ENCODE data around the gene NCKAP5. TPM values are rescaled to one million over a fixed set of nuclear protein-coding genes. Genes with fewer than 3 reads are reported as not detected.

The NCKAP5 gene
- total and polyA plus RNA-seq, 2 of the 8 experiments (the other 6 are each of a cell fraction or from before 2014, with no cell fraction given) = 0.27 to 0.86 TPM

DNA sequence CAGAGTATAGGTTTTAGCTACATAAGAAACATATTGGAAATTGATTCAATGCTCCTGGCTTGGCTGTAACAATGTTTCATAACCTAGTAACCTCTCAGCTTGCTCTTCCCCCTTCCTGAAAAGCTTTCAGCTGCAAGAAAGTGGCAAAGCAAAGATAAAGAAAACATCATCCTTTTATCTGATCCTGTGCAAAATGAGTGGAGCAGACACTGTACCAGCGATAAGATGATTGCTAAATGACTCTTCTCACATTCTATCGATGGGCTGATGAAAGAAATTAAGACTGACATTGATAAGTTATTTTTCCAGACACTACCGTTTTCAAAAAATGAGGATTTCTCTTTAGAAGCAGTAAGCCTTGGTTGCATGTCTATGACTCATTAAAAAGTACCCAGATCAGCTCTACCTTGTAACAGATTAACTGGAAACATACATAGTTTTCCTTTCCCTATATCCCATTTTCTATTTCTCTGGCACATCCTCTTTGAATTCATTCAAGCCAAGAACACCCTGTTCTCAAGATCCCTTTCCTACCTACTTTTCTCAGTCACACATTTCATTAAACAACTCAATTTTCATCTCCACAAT is 811.2 kb downstream of the NCKAP5 start:
- H2AK5ac ChIP-seq (ENCODE audit: low read depth, low read length) = no peak overlapping the region
- POLR2A ChIA-PET (ENCODE audit: partially characterized antibody) = no interaction called here
- no peak overlapping the region for H2AFZ ChIP-seq (ENCODE audit: low read length)
- no peak overlapping the region for H3K4ac ChIP-seq (replicated peaks; ENCODE audit: insufficient read length, low read depth, low read length)
- no peak overlapping the region for H4K8ac ChIP-seq (ENCODE audit: extremely low read depth, insufficient read depth, low read length)
- H3K9me3 ChIP-seq (ENCODE audit: insufficient read depth in 2 of 2, low read depth in 1 of 2, low read length in 1 of 2) = no peaks in the 10 kb centered on the region
- H2BK15ac ChIP-seq (ENCODE audit: low read length) = no peak overlapping the region
- no peaks in the 10 kb centered on the region for H3K79me1 ChIP-seq (ENCODE audit: low read depth, low read length)
- H3K56ac ChIP-seq (replicated peaks; ENCODE audit: insufficient read length, low read depth, low read length) = no peak overlapping the region
- WGBS, 2 experiments (ENCODE audit: extremely low coverage in 1 of 2, insufficient coverage in 1 of 2, insufficient read length in 1 of 2, insufficient replicate concordance in 2 of 2, low coverage in 1 of 2, low lambda C conversion rate in 2 of 2, missing lambda C conversion rate in 1 of 2) = 89% methylated on average over 3 of the region's 3 CpGs; no CpG with 5 or more reads in 1 of the 2 experiments
- CTCF ChIA-PET (ENCODE audit: partially characterized antibody) = interaction anchor here (1.2 kb wide), 1 partner anchor 10 kb away, joined by 3 read pairs; no protein-coding TSS in a partner anchor
- no peak overlapping the region for H2BK120ac ChIP-seq (replicated peaks; ENCODE audit: low read depth, low read length)
- no peak overlapping the region for H3K14ac ChIP-seq (ENCODE audit: insufficient read length)
- H3K79me2 ChIP-seq (ENCODE audit: control insufficient read depth in 1 of 2, insufficient read depth in 2 of 2, low read length in 2 of 2) = no peaks in the 10 kb centered on the region
- H2BK20ac ChIP-seq (ENCODE audit: low read length) = no peak overlapping the region
- peaks cover 0 to 4% (median 0%) of the 10 kb centered on the region in 4 experiments; a peak in 1 of 7 replicates for H3K4me1 ChIP-seq (replicated peaks in 1 of 4; ENCODE audit: control insufficient read depth in 3 of 4, insufficient read depth in 4 of 4, low read length in 3 of 4)
- no peak overlapping the region for H2BK12ac ChIP-seq (ENCODE audit: low read depth, low read length)
- no peak overlapping the region for H3K9ac ChIP-seq (replicated peaks in 1 of 4; ENCODE audit: extremely low read depth in 1 of 4, low read depth in 3 of 4, low read length in 3 of 4)
- FAIRE-seq (no peak), DNase-seq (ENCODE audit: low read depth in 1 of 2, low spot score in 2 of 2) (no peak)
- no peaks in the 10 kb centered on the region for H3K23me2 ChIP-seq (ENCODE audit: low read depth, low read length)
- H3K4me3 ChIP-seq (ENCODE audit: extremely low read depth in 1 of 4, insufficient read depth in 2 of 4, low read depth in 3 of 4, low read length in 4 of 4) = no peak overlapping the region
- no peaks in the 10 kb centered on the region for H3K36me3 ChIP-seq (ENCODE audit: control insufficient read depth in 2 of 4, insufficient read depth in 4 of 4, low read length in 3 of 4)
- H3K27ac ChIP-seq (ENCODE audit: low read depth, low read length) = no peak overlapping the region
- H3K23ac ChIP-seq (ENCODE audit: insufficient read length) = no peak overlapping the region
- H4K20me1 ChIP-seq (replicated peaks in 1 of 2; ENCODE audit: control insufficient read depth in 1 of 2, insufficient read depth in 2 of 2, low read length in 2 of 2) = no peaks in the 10 kb centered on the region
- H3K18ac ChIP-seq (ENCODE audit: extremely low read depth, low read length) = no peak overlapping the region
- no peak overlapping the region for H2BK5ac ChIP-seq (ENCODE audit: low read depth, low read length)
- no peak overlapping the region for H4K91ac ChIP-seq (replicated peaks; ENCODE audit: insufficient read length, low read length)
- H3K27me3 ChIP-seq (replicated peaks in 1 of 4; ENCODE audit: control insufficient read depth in 3 of 4, extremely low read depth in 1 of 4, insufficient read depth in 3 of 4, low read length in 3 of 4) = no peaks in the 10 kb centered on the region
- no peak overlapping the region for H3K4me2 ChIP-seq (ENCODE audit: insufficient read depth in 1 of 2, low read depth in 2 of 2, low read length in 2 of 2)
- no peak overlapping the region for H4K5ac ChIP-seq (ENCODE audit: insufficient read length, low read depth, low read length)
- TF ChIP-seq NRF1 (IDR thresholded peaks at IDR 0.05; ENCODE audit: low read depth, low read length) = no peak
- TF ChIP-seq SP2 (IDR thresholded peaks at IDR 0.05; ENCODE audit: low read length) = no peak
- TF ChIP-seq SRF (IDR thresholded peaks at IDR 0.05; ENCODE audit: low read depth, low read length) = no peak
